Gastroesophageal sphincter (tissue), 3 donors: ENCODE data around the gene SPAG4.

Experiments used
- EP300 ChIP-seq: sonication (generic); formaldehyde crosslinking; IDR thresholded peaks from one replicate; pipeline ENCODE4 v1.6.1; 2017; ENCODE audit warnings: antibody characterized with exemption, mild to moderate bottlenecking
- POLR2A ChIP-seq, 2 donors: fragments of 450-650 bp; IDR thresholded peaks; one replicate each; pipeline ENCODE4 v1.6.1; 2017; ENCODE audit warnings: antibody characterized with exemption in 2 of 2, mild to moderate bottlenecking in 2 of 2, moderate library complexity in 1 of 2
- POLR2AphosphoS5 ChIP-seq: sonication (generic); formaldehyde crosslinking; IDR thresholded peaks from one replicate; pipeline ENCODE4 v1.6.1; 2017; ENCODE audit warnings: antibody characterized with exemption
- TF ChIP-seq, protein P1 (sequence below), 4 experiments: fragments of 200-600 bp in 2 of 4; fragments of 450-650 bp in 2 of 4; sonication (generic) in 1 of 4; IDR thresholded peaks; one replicate each; pipeline ENCODE4 v1.5.1; 2017 to 2019; ENCODE audit warnings: antibody characterized with exemption in 4 of 4, mild to moderate bottlenecking in 2 of 4, moderate library complexity in 2 of 4

DNA sequence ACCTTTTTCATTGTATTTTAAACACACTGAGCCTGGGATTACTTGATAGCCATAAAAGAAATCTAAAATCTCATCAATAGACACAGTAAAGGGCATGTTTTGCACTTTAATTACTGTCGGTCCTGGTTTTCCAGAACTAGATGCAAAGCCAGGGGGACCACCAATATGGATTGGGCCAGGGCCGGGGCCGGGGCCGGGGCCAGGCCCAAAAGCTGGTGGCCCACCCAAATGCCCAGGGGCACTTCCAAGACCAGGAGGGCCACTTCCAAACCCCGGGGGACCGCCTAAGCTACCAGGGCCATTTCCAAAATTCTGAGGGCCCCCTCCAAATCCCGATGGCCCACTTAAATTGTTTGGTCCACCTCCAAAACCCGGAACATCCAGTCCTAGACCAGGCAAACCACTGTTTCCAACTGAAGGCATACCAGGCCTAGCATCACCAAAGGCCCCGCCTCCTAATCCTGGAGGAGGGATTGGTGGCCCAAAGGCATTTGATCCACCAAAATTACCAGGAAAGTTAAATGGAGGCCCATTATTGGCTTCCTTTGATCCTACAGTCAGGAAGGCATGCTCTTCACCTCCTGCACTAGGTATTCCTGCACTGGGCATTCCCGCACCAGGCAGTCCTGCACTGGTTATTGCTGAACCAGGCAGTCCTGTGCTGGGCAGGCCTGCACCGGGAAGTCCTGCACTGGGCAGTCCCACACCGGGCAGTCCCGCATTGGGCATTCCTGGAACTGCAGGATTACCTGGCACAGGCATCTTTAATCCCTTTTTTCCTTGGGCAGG, 37.2 kb downstream of the SPAG4 start:
- TF ChIP-seq, protein P1, sequence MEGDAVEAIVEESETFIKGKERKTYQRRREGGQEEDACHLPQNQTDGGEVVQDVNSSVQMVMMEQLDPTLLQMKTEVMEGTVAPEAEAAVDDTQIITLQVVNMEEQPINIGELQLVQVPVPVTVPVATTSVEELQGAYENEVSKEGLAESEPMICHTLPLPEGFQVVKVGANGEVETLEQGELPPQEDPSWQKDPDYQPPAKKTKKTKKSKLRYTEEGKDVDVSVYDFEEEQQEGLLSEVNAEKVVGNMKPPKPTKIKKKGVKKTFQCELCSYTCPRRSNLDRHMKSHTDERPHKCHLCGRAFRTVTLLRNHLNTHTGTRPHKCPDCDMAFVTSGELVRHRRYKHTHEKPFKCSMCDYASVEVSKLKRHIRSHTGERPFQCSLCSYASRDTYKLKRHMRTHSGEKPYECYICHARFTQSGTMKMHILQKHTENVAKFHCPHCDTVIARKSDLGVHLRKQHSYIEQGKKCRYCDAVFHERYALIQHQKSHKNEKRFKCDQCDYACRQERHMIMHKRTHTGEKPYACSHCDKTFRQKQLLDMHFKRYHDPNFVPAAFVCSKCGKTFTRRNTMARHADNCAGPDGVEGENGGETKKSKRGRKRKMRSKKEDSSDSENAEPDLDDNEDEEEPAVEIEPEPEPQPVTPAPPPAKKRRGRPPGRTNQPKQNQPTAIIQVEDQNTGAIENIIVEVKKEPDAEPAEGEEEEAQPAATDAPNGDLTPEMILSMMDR (IDR thresholded peaks at IDR 0.05): no peak
- TF ChIP-seq POLR2A (IDR thresholded peaks at IDR 0.05) (no peak), POLR2AphosphoS5 (no peak), EP300 (no peak)
